Ovary (tissue), 9 donors: Measurements from ENCODE around the gene ADAMTS14. TPM values are rescaled to one million over a fixed set of nuclear protein-coding genes. Genes with fewer than 3 reads are reported as not detected.

Experiments used
- DNase-seq, 5 donors: peaks; one replicate each; pipeline ENCODE4 v3.0.0-alpha.2; 2019 to 2020
- H3K27ac ChIP-seq, 2 donors: fragments of 200-600 bp; one replicate each; pipeline versions ENCODE4 v1.5.1 to v1.8.0; 2019 to 2022
- H3K27me3 ChIP-seq: fragments of 200-600 bp; one replicate; pipeline ENCODE4 v1.8.0; 2022
- H3K36me3 ChIP-seq: fragments of 200-600 bp; sonication (generic); one replicate; pipeline ENCODE4 v1.5.1; 2019
- H3K4me1 ChIP-seq: one replicate; pipeline ENCODE4 v1.8.1; 2013; ENCODE audit warnings: mild to moderate bottlenecking, moderate library complexity; ENCODE audit not compliant: insufficient read depth
- H3K4me3 ChIP-seq: fragments of 200-600 bp; sonication (generic); one replicate; pipeline ENCODE4 v1.5.1; 2017
- H3K9me3 ChIP-seq, 2 donors: fragments of 200-600 bp in 1 of 2; sonication (generic) in 1 of 2; one replicate each; pipeline versions ENCODE4 v1.5.1 to v1.8.1; 2013 to 2019; ENCODE audit warnings: mild to moderate bottlenecking in 1 of 2, moderate library complexity in 1 of 2
- EP300 ChIP-seq: sonication (generic); formaldehyde crosslinking; IDR thresholded peaks from one replicate; pipeline ENCODE4 v1.6.1; 2017; ENCODE audit warnings: antibody characterized with exemption
- POLR2A ChIP-seq: fragments of 450-650 bp; IDR thresholded peaks from one replicate; pipeline ENCODE4 v1.6.1; 2017; ENCODE audit warnings: antibody characterized with exemption, mild to moderate bottlenecking, moderate library complexity
- WGBS, 3 donors: extraction: QIAGEN DNeasy Blood & Tissue Kit in 1 of 3; methylation state at CpG; one replicate each; pipeline versions ENCODE4 v1.1.5 to v1.1.7; 2013 to 2017; 5-methylcytosine and 5-hydroxymethylcytosine counted together
- intact Hi-C, 4 donors: fragments of 100-400 bp; cut with DNase I; formaldehyde crosslinking; loops; one replicate each; pipeline versions ENCODE4 v1.11.0 to v1.15.1; 2022 to 2023
- polyA plus RNA-seq, 2 donors: library from polyadenylated mRNA; stranded (reverse); fragments of 200-250 nt in 1 of 2; fragments of 350-450 nt in 1 of 2; fragmentation: Illumina TruSeq in 1 of 2; extraction: RNeasy Lipid Tissue Mini Kit (QIAGEN cat#74804) in 1 of 2; gene quantifications; one replicate each; pipeline ENCODE4 v1.2.3, GENCODE V29; 2013 to 2014
- total RNA-seq, 7 donors: library from RNA; depleted of rRNA in 2 of 7; stranded (reverse); fragments of >200 nt in 2 of 7; fragmentation: NEBNext Ultra II Directional in 3 of 7; extraction: Animal tissue kit (Norgen Biotek cat#: 25700) in 3 of 7; gene quantifications; one replicate each; pipeline versions ENCODE4 v1.1.0 to v1.2.4, GENCODE V29; 2016 to 2023
- TF ChIP-seq, protein P1 (sequence below), 3 donors: fragments of 450-650 bp in 2 of 3; fragments of 200-600 bp in 1 of 3; IDR thresholded peaks; one replicate each; pipeline versions ENCODE4 v1.5.1 to v1.8.0; 2016 to 2022; ENCODE audit warnings: antibody characterized with exemption in 3 of 3, mild to moderate bottlenecking in 1 of 3
- donor health status: DM: no; HTN: no; CAD: no; lungs with moderate emphysema.
- donor health status: DM: no; HTN: no; CAD: no.
- donor health status: Bipolar disorder and iron deficiency.
- donor health status: DM: yes; HTN: yes; CAD: no.
- donor health status: DM: no; HTN: no; CAD: no.
- donor health status: DM: yes; HTN: yes; CAD: no.

Gene ADAMTS14
- total and polyA plus RNA-seq, 9 donors, result 0.07 to 0.75 (median 0.14) TPM; not detected in 3

DNA sequence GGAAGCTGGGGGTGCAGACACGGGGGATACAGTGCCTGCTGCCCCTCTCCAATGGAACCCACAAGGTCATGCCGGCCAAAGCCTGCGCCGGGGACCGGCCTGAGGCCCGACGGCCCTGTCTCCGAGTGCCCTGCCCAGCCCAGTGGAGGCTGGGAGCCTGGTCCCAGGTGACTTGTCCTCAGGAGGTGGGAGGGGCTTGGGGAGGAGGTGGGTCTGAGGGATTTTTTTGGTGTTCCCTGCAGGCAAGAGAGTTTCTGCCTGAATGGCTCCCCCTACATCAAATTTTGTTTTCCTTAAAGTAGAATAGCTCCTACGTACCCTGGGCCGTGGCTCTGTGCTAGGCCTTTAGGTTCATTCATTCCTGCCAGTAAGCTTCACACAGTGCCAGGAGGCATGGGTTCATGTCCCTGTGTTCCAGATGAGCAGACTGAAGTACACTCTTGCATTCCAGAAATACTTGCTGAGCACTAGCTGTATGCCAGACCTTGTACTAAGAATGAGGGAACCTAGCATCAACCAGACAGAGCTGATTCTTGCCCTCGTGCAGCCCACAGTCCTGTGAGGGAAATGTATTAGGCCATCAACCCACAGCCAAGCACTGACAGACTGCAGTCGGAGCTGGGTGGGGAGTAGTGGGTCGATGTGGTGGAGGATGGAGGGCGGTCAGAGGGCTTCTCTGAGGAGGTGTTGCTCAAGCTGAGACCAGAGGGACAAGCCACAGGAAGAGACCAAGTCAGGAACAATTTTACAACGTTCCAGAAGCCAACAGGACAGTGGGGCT lies 81.7 kb downstream of the ADAMTS14 start:
- Histone ChIP-seq H3K36me3 (no peaks in the 10 kb centered on the region), H3K9me3 (no peaks in the 10 kb centered on the region), H3K4me3 (no peak overlapping the region), H3K27ac (no peak overlapping the region), H3K27me3 (no peaks in the 10 kb centered on the region), H3K4me1 (no peaks in the 10 kb centered on the region)
- no peak for TF ChIP-seq POLR2A
- TF ChIP-seq, protein P1, sequence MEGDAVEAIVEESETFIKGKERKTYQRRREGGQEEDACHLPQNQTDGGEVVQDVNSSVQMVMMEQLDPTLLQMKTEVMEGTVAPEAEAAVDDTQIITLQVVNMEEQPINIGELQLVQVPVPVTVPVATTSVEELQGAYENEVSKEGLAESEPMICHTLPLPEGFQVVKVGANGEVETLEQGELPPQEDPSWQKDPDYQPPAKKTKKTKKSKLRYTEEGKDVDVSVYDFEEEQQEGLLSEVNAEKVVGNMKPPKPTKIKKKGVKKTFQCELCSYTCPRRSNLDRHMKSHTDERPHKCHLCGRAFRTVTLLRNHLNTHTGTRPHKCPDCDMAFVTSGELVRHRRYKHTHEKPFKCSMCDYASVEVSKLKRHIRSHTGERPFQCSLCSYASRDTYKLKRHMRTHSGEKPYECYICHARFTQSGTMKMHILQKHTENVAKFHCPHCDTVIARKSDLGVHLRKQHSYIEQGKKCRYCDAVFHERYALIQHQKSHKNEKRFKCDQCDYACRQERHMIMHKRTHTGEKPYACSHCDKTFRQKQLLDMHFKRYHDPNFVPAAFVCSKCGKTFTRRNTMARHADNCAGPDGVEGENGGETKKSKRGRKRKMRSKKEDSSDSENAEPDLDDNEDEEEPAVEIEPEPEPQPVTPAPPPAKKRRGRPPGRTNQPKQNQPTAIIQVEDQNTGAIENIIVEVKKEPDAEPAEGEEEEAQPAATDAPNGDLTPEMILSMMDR (IDR thresholded peaks at IDR 0.05), result no peak
- TF ChIP-seq EP300, result no peak
- 66 to 79% (median 70%) methylated on average over 12 to 15 of the region's 15 CpGs for WGBS, 3 donors
- no peak for DNase-seq
- intact Hi-C loops, result loop anchor here in 2 of 4 donors (10.0 kb wide), 1 partner anchor 289 kb away; no protein-coding TSS in a partner anchor

DNA sequence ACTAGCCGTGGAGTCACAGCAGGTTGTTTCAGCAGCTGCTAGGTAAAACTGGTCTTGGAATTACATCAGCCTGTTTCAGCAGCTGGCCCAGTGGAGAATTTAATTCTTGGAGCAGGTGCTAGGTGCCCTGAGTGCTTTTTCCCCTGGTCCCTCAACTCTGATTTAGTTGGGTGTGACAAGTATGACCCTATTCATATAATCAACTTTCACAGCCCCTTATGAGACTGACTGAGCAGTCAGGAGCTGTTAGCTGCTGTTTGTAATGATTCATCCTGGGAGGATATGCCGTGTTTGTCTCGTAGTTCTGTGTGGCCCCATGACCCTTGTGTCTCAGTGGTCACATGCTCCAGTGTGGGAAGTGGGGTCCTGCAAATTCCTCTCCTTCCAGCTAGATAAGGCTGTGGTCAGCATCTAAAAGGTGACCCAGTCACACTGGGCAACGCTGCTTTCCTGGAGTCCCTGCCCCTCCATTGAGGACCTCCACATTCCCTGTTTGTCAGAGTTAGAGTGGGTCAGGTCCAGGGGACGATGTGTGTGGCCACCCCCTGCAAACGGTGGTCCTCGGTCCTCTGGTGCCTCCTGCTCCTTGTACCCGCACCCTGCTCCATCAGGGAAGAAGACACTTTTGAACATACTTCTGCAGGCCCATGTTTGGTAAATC lies 84.5 kb downstream of the ADAMTS14 start:
- Histone ChIP-seq H3K36me3 (no peaks in the 10 kb centered on the region), H3K4me1 (no peaks in the 10 kb centered on the region), H3K9me3 (no peaks in the 10 kb centered on the region), H3K27ac (no peak overlapping the region), H3K27me3 (no peaks in the 10 kb centered on the region), H3K4me3 (no peak overlapping the region)
- intact Hi-C loops, result loop anchor here (5.0 to 10.0 kb wide), 3 partner anchors 210 to 295 kb away; no protein-coding TSS in a partner anchor
- 84 to 86% (median 85%) methylated on average over 8 of the region's 8 CpGs for WGBS, 3 donors
- no peak for DNase-seq
- TF ChIP-seq, protein P1 (IDR thresholded peaks at IDR 0.05), result no peak
- TF ChIP-seq POLR2A (no peak), EP300 (no peak)

DNA sequence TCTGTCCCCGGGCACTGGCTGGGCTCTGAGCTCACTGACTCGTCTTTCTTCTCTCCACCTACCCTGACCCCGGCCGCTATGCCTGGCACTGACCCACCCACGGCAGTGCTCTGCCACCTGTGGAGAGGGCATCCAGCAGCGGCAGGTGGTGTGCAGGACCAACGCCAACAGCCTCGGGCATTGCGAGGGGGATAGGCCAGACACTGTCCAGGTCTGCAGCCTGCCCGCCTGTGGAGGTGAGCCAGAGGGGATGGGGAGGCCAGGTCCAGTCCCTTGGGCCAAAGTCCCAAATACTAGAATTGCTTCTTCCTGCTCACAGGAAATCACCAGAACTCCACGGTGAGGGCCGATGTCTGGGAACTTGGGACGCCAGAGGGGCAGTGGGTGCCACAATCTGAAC lies 85.5 kb downstream of the ADAMTS14 start:
- Histone ChIP-seq H3K36me3 (no peaks in the 10 kb centered on the region), H3K27me3 (no peaks in the 10 kb centered on the region), H3K9me3 (no peaks in the 10 kb centered on the region), H3K4me3 (no peak overlapping the region), H3K4me1 (no peaks in the 10 kb centered on the region), H3K27ac (no peak overlapping the region)
- TF ChIP-seq POLR2A (no peak), EP300 (no peak)
- intact Hi-C loops, result loop anchor here (2.0 to 10.0 kb wide), 4 partner anchors 207 to 296 kb away; no protein-coding TSS in a partner anchor
- WGBS, 3 donors, result 80 to 90% (median 89%) methylated on average over 13 of the region's 13 CpGs
- DNase-seq, result peak in 2 of 5 donors; percentile 26 to 33

DNA sequence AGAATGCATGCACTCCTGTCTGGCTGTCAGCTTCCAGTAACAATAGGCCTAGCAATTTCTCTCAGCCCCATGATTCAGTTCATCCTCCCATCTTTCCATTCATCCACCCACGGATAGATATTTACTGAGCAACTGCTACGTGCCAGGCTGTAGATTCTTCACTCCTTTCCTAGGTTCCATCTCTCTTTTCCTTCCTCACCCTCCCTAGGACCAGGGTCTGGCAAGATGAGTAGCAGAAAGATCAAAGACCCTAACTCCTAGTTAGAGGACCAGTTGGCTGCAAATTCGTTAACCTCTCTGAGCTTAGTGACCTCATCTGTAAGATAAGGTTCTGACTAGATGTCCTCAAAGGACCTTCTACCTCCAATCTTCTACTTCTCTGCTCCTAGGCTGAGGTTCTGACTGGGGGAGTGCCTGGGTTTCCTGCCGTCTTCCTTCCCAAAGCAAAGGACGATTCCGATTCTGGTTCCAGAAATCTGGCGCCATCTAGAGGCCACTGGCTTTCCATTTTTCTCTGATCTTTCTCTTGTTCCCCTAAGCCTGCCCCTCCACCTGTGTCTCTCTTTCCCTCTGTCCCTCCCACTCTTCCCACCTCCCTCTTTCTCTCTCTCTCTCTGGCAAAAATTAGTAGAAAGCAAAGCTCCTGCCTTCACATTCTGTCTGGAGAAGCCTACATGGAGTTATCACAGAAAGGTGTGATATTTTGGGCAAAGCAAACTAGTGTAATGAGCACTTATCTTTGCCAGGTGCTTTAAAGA lies 86.6 kb downstream of the ADAMTS14 start:
- H3K27me3 ChIP-seq, result no peaks in the 10 kb centered on the region
- 19 to 24% (median 20%) methylated on average over 7 of the region's 7 CpGs for WGBS, 3 donors
- H3K4me3 ChIP-seq, result no peak overlapping the region
- intact Hi-C loops, result loop anchor here (2.0 to 10.0 kb wide), 4 partner anchors 208 to 297 kb away; no protein-coding TSS in a partner anchor
- peak; percentile 65 to 78 (median 74) for DNase-seq
- H3K4me1 ChIP-seq, result no peaks in the 10 kb centered on the region
- no peaks in the 10 kb centered on the region for H3K36me3 ChIP-seq
- H3K9me3 ChIP-seq, result no peaks in the 10 kb centered on the region
- no peak overlapping the region for H3K27ac ChIP-seq
- TF ChIP-seq EP300, result no peak
- TF ChIP-seq, protein P1 (IDR thresholded peaks at IDR 0.05), result peak in 2 of 3 donors; percentile 23 to 60
- no peak for TF ChIP-seq POLR2A
